Activated effector memory CD4-positive, alpha-beta T cell treated with anti-CD3 and anti-CD28 coated beads, Interleukin-2, amount 50 U/mL, for 16 hours (primary cell): ENCODE measurements around the gene SLC40A1.

Experiments used
- DNase-seq: peaks from one replicate; pipeline ENCODE4 v3.0.0-alpha.2; 2020

SLC40A1 gene

GRCh38 chr2:189534854-189535832 lies 45.4 kb downstream of the SLC40A1 start:
- no peak for DNase-seq

- no peak for DNase-seq
These were observed 47.1 kb downstream of the SLC40A1 start for GRCh38 chr2:189533288-189534035.

- DNase-seq: no peak
These were observed 49.5 kb downstream of the SLC40A1 start for GRCh38 chr2:189530965-189531637.

GRCh38 chr2:189528617-189529016 lies 52.0 kb downstream of the SLC40A1 start:
- DNase-seq: no peak

GRCh38 chr2:189527812-189528592 lies 52.6 kb downstream of the SLC40A1 start:
- DNase-seq: no peak

GRCh38 chr2:189527041-189527750 lies 53.4 kb downstream of the SLC40A1 start:
- no peak for DNase-seq

- no peak for DNase-seq
These were observed 54.3 kb downstream of the SLC40A1 start for GRCh38 chr2:189526241-189526640.

GRCh38 chr2:189524746-189525145 lies 55.8 kb downstream of the SLC40A1 start:
- DNase-seq: no peak

- no peak for DNase-seq
These were observed 58.0 kb downstream of the SLC40A1 start for GRCh38 chr2:189522435-189523151.

- no peak for DNase-seq
These were observed 58.7 kb downstream of the SLC40A1 start for GRCh38 chr2:189521699-189522434.

- DNase-seq: no peak
These were observed 60.8 kb downstream of the SLC40A1 start for GRCh38 chr2:189519631-189520387.

GRCh38 chr2:189517847-189518535 lies 62.6 kb downstream of the SLC40A1 start:
- DNase-seq: no peak

- no peak for DNase-seq
These were observed 64.0 kb downstream of the SLC40A1 start for GRCh38 chr2:189516546-189516945.

- no peak for DNase-seq
These were observed 65.3 kb downstream of the SLC40A1 start for GRCh38 chr2:189515264-189515663.

GRCh38 chr2:189514104-189514503 lies 66.5 kb downstream of the SLC40A1 start:
- DNase-seq: no peak

- no peak for DNase-seq
These were observed 67.7 kb downstream of the SLC40A1 start for GRCh38 chr2:189512879-189513278.

- DNase-seq: no peak
These were observed 68.6 kb downstream of the SLC40A1 start for GRCh38 chr2:189511960-189512319.

- no peak for DNase-seq
These were observed 69.2 kb downstream of the SLC40A1 start for GRCh38 chr2:189511210-189511959.
